HG03378 (cell line): ENCODE data around the gene IZUMO2.

Experiments
- ATAC-seq: cut with Tn5 transposase; IDR thresholded peaks from one replicate; pipeline ENCODE4 v1.9.1; 2021; ENCODE audit warnings: mild to moderate bottlenecking, moderate library complexity; ENCODE audit not compliant: unreplicated experiment

IZUMO2 gene

DNA sequence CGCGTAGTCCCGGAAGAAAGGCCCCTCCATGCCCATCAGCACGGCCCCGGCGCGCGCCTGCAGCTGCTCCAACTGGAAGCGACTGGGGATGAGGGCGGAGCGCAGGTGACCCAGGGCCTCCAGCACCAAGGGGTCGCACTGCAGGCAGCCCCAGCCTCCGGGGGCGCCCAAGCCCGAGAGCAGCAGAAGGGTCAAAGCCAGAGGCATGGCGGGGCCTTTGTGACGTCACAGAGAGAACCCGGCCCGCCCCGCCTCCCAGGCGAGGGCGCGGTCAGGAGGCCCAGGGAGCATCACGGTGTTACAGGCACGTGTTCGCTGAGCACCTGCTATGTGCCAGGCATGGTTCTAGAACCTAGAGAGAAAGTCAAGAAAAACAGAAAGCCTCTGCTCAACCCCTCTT, at the start of gene IZUMO2:
TSS of gene IZUMO2 (minus strand) at position 294 of the 400 bp plus-strand sequence. CDS start at position 207, 87 bp downstream.
- ATAC-seq: no peak

GRCh38 chr19:50210425-50210824, 47.3 kb upstream of the IZUMO2 start:
- ATAC-seq: no peak

- no peak for ATAC-seq
Measured at GRCh38 chr19:50209131-50209530, 46.0 kb upstream of the IZUMO2 start.

DNA sequence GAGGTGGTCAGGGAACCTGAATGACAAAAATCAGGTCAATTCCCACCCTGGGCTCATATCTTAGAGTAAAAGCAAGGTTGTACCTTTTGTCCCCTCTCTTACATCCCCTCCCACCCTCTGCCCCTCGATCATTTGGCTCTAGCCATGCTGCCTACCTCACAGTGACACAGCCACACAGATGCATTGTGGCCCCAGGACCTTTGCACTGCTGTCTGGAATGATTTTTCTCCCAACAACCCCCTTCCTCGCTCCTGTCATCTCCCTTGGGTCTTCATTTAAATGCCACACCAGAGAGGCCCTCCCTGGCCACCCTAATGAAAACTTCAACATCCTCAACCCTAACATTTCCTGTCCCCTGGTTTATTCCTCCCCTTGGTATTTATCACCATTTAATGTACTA, 44.6 kb upstream of the IZUMO2 start:
- ATAC-seq: no peak

- no peak for ATAC-seq
Measured at GRCh38 chr19:50206191-50206590, 43.1 kb upstream of the IZUMO2 start.

DNA sequence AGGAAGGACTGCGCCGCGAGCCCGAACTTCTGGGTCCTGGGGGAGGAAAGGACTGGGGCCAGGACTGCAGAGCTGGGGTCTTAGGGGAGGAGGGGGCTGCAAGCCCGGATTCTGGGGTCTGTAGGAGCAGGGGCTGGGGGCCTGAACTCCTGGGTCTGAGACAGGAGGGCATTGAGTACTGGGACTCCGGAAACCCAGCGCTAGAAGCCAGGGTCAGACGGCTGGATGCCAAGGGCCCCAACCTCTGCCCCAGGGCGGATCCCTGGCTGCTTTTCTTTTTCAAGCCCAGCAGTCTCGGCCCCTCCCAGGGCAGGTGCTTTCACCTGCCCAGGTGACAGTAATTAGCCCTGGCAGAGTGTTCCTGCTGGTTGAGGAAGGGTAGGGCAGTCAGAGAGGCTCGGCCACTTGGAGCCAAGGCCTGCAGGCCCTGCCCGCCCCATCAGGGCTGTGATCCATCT, 42.6 kb upstream of the IZUMO2 start:
- ATAC-seq: no peak

DNA sequence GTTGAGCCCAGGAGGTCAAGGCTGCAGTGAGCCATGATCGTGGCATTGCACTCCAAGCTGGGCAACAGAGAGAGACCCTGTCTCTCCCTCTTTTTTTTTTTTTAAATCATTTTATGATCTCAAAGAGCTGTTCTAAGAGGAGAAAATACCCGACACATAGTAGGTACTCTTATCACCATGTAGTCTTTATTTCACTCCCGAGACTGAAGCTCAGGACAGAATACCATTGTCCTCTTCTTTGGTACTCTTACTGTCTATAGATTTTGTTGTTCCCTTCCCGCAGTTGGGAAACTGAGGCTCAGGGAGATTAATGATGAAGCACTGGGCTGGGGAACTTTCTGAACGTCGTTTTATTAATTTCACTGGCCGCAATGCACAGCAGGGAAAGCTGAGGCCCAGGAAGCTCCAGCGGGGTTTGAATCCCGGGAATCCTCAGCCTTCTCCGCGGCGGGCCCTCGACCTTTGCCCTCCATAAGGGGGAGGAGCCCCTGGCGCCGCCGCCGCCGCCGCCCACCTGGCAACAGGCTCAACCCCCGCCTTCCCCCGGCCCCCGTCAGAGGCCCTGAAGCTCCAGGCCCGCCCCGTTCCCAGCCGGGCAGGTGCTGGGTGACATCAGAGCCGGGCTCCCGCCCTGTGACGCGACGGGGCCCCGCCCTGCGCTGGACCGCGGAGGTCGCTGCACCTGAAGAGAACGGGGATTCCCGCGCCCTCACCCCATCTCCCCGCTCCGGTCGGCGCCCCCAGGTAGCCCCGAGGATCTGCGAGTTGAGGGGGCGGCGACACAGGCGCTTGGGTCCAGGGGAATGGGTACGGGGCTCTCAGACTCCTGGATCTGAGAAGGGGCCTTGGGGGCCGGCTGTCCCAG, 42.0 kb upstream of the IZUMO2 start:
- no peak for ATAC-seq

GRCh38 chr19:50204081-50204428, 41.0 kb upstream of the IZUMO2 start:
- no peak for ATAC-seq

GRCh38 chr19:50203281-50204080, 40.4 kb upstream of the IZUMO2 start, which contains the start of gene MYH14:
TSS of gene MYH14 (plus strand) at chr19:50203622. CDS start at chr19:50210366, 6,744 bp downstream.
- no peak for ATAC-seq

DNA sequence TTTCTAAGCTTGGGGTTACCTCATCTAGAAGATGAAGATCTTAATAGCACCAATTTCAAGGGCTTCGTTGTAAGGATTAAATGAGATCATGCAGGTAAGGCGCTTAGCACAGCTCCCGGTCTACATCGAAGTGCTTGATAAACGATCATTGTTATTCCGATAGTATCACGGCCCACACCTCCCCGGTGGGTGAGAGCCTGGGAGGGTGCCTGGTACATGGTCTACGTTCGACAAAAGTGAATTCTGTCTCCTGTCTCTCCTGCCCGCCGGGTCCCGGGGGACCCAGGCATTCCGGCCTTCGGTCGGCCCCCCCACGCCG, 39.8 kb upstream of the IZUMO2 start:
- no peak for ATAC-seq

DNA sequence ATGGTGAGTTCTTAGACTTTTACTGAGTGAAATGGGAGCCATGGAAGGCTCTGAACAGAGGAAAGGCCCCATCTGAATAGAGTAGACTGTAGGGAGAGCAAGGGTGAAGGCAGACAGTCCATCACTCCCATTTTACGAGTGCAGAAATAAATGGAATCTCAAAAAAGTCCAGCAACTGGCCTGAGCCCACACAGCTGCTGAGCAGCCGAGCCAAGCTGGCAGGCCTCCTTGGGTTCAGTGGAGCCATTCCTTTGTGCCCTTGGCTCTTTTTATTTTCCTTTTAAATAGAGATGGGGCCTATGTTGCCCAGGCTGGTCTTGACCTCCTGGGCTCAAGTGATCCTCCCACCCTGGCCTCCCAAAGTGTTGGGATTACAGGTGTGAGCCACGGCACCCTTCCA, 39.3 kb upstream of the IZUMO2 start:
- no peak for ATAC-seq

GRCh38 chr19:50199259-50199555, 36.1 kb upstream of the IZUMO2 start:
- no peak for ATAC-seq

DNA sequence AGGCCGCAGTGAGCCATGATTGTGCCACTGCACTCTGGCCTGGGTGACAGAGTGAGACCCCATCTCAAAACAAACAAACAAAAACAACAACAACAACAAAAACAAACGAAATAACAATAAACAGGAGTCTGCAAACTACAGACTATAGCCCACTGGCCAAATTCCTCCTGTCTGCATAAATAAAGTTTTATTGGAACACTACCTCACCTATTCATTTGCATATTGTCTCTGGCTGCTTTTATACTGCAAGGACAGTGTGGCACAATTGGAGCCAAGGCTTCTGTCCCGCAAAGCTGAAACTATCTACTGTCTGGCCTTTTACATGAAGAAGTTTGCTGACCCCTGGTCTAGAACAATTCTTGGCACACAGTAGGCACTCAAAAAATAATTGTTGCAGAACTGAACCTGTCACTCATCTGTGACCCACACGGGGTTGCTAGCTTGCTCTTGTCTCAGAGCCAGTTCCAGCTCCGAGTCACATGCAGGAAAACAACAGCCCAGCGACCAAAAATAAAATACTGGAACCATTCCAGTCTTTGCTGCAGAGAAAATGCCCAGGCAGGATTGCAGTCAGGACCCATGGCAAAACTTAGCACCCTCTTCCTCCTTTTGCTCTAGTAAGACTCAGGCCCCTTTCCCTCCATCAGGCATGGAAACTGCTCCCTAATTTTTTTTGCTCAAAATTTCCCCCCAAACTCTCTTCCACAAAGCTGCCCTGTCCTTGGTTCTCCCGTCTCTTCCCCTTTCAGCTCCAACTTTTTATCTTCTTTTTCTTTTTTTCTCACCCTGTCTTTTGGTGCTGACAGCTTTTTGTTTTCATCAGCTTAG, 35.6 kb upstream of the IZUMO2 start:
- no peak for ATAC-seq

DNA sequence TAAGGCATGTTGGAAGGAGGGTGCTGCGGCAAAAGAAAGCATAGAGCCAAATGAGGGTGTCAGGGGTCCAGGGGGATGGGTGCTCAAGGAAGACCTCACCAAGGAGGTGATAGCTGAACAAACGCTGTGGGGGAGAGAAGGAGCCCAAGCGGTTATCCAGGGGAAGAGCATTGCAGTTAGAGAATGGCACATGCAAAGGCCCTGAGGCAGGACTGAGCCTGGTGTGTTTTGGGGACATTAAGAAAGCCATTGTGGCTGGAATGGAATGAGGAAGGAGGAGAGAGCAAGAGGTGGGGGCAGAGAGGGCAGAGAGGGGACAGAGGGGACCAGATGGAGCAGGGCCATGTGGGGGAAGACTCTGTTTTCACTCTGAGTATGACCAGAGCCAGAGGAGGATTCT, 34.3 kb upstream of the IZUMO2 start:
- no peak for ATAC-seq

- ATAC-seq: no peak
Measured at GRCh38 chr19:50196322-50196932, 33.3 kb upstream of the IZUMO2 start.

GRCh38 chr19:50195224-50195623, 32.1 kb upstream of the IZUMO2 start:
- ATAC-seq: no peak

DNA sequence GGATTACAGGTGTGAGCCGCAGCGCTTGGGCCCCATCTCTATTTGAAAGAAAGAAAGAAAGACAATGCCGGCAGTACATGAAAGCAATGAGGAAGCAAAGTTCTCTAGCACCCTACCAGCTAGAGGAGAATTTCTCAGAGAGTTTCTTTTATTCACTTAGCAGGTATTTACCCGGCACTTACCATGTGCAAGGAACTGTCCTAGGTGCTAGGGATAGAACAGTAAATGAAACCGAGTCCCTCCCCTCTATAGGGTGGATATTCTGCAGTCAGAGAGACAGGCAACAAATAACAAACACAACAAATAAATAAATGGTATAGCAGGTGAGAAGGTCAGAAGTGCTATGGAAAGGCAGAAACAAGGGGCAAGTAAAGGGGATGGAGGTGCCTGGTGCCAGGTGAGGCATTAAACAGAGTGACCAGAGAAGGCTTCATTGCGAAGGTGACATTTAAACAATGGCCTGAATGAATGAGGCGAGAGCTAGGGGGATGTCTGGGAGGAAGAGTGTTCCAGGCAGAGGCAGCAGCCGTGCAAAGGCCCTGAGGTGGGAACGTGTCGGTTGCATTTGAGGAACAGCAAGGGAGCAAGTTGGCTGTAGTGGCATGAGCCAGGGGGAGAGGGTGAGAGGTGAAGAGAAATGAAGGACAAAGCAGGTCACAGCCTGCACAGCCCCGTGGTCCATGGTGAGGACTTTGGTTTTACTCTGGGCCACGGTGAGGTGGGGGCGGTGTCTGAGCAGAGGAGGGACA, 29.6 kb upstream of the IZUMO2 start:
- ATAC-seq: no peak

DNA sequence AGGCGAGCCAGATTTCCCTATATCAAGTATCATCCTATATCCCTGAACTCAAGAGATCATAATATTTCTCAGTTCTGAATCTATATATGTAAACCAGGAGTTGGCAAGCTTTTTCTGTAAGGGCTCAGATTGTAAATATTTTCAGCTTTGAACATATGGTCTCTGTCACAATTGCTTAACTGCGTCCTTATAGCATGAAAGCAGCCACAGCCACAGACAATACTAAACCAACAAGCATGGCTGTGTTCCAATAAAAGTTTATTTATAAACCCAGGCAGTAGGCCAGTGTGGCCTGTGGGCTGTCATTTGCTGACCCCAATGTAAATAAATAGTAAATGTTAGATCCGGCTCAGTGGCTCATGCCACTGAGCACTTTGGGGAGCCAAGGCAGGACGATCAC, 28.1 kb upstream of the IZUMO2 start:
- no peak for ATAC-seq

DNA sequence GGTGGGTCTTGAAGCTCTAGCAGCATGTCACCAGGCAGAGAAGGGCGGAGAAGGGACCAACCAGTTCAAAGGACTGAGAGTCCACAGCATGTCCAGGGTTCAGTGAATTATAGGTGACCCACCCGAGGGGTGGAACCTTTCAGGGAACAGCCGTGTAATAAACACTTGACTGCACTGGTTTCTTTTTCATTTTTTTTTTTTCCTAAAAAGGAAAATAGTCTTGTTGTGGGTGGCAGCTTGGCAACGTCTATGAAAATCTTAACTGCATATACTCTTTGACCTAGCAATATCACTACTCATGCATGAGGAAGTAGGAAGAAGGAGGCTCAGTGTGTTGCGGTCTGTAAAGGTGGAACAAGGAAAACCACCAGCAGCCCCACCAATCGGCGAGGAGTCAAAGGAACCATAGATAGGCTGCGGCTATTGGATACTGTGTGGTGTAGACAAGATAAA, 27.4 kb upstream of the IZUMO2 start:
- no peak for ATAC-seq

DNA sequence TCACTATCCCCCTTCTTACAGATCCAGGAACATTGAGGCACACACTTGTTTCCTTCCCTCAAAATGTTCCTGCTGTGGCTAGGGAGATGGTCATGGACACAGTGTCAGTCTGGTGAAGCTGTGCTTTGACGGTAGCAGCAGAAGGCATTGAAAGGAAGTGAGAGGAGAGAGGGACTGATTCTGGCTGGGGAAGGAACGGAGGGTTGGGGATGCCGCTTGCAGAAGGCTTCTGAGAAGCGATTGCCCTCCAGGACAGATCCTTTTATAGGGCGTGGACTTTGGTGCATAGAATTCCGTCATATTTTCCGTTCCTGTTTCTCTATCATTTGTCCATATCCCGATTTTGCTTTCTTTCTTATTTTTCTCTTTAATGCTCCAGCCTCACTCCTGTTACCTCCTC, 26.2 kb upstream of the IZUMO2 start:
- no peak for ATAC-seq
